ENCODE data around the gene ACKR1. TPM values are rescaled to one million over a fixed set of nuclear protein-coding genes. Genes with fewer than 3 reads are reported as not detected.

The ACKR1 gene
- total RNA-seq, 4 donors from 2014 or later = 5.4 to 51.2 (median 21.5) TPM

- Histone ChIP-seq H3K4me1 (no peaks in the 10 kb centered on the region), H3K36me3 (no peaks in the 10 kb centered on the region), H3K9me3 (no peaks in the 10 kb centered on the region), H3K27ac (no peak overlapping the region), H3K27me3 (no peaks in the 10 kb centered on the region), H3K4me3 (no peak overlapping the region)
- TF ChIP-seq POLR2A (IDR thresholded peaks at IDR 0.05) = no peak
- TF ChIP-seq, protein P1, sequence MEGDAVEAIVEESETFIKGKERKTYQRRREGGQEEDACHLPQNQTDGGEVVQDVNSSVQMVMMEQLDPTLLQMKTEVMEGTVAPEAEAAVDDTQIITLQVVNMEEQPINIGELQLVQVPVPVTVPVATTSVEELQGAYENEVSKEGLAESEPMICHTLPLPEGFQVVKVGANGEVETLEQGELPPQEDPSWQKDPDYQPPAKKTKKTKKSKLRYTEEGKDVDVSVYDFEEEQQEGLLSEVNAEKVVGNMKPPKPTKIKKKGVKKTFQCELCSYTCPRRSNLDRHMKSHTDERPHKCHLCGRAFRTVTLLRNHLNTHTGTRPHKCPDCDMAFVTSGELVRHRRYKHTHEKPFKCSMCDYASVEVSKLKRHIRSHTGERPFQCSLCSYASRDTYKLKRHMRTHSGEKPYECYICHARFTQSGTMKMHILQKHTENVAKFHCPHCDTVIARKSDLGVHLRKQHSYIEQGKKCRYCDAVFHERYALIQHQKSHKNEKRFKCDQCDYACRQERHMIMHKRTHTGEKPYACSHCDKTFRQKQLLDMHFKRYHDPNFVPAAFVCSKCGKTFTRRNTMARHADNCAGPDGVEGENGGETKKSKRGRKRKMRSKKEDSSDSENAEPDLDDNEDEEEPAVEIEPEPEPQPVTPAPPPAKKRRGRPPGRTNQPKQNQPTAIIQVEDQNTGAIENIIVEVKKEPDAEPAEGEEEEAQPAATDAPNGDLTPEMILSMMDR (IDR thresholded peaks at IDR 0.05) = no peak
- DNase-seq = no peak
These were observed 24.2 kb upstream of the ACKR1 start for GRCh38 chr1:159180516-159180915.

DNA sequence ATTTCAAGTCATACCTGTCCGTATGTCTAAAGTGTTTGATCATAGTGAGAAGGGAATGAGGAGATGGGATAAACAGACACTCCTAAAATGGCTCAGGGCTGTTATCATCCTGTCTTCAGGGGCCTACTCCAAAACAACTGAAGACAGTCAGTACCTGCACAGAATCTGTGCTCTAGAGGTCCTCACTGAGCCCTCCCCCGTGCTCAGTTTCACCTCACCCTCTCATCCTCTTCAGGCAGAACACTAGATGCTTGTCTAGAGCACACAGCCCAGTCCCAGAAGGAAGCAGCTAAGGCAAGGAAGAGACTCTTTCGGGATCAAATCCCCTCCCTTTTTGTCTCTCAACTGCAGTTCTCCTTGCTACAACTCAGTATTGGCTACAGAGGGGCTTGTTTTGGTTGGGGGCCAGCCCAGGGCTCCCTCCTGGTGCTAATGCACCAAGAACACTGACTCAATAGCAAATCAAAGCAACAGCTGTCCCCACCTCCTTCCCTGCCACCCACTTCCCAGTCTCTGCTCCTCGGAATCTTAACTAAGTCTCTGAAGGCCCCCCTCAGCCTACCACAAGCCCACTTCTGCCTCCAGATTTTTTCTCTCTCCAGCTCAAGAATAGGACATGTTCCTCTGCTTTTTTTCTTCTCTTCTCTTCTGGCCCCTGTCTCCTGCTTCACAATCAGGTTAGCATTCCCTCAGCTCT is 23.2 kb upstream of the ACKR1 start:
- Histone ChIP-seq H3K9me3 (no peaks in the 10 kb centered on the region), H3K4me1 (no peaks in the 10 kb centered on the region), H3K27ac (no peak overlapping the region), H3K36me3 (no peaks in the 10 kb centered on the region), H3K27me3 (no peaks in the 10 kb centered on the region), H3K4me3 (no peak overlapping the region)
- TF ChIP-seq POLR2A (IDR thresholded peaks at IDR 0.05) = no peak
- TF ChIP-seq, protein P1 (IDR thresholded peaks at IDR 0.05) = no peak
- no peak for DNase-seq

DNA sequence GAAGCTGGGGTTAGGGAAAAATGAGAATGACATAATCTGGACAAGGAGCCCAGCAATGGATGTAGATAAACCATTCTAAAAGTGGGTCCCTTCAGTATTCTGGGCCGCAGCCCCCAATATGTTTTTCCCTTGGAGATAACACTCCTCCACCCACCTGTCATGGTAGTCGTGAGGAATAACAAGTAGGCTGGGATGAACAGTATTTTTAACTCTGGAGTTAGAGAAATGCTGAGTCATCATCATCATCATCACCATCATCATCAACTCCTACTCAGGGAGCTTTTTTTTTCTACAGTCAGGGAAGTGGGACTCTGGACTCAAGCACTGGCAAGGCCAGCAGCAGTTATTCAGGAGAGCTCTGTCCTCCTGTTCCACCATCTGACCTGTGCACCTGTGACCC is 20.5 kb upstream of the ACKR1 start:
- TF ChIP-seq POLR2A (IDR thresholded peaks at IDR 0.05) = no peak
- TF ChIP-seq, protein P1 (IDR thresholded peaks at IDR 0.05) = no peak
- Histone ChIP-seq H3K9me3 (no peaks in the 10 kb centered on the region), H3K27ac (no peak overlapping the region), H3K36me3 (no peaks in the 10 kb centered on the region), H3K27me3 (no peaks in the 10 kb centered on the region), H3K4me1 (no peaks in the 10 kb centered on the region), H3K4me3 (no peak overlapping the region)
- no peak for DNase-seq

GRCh38 chr1:159185121-159185520 is 19.6 kb upstream of the ACKR1 start:
- H3K27ac ChIP-seq = no peak overlapping the region
- no peaks in the 10 kb centered on the region for H3K4me1 ChIP-seq
- H3K4me3 ChIP-seq = no peak overlapping the region
- no peaks in the 10 kb centered on the region for H3K9me3 ChIP-seq
- DNase-seq = no peak
- H3K36me3 ChIP-seq = no peaks in the 10 kb centered on the region
- TF ChIP-seq, protein P1 (IDR thresholded peaks at IDR 0.05) = no peak
- TF ChIP-seq POLR2A (IDR thresholded peaks at IDR 0.05) = no peak
- no peaks in the 10 kb centered on the region for H3K27me3 ChIP-seq

DNA sequence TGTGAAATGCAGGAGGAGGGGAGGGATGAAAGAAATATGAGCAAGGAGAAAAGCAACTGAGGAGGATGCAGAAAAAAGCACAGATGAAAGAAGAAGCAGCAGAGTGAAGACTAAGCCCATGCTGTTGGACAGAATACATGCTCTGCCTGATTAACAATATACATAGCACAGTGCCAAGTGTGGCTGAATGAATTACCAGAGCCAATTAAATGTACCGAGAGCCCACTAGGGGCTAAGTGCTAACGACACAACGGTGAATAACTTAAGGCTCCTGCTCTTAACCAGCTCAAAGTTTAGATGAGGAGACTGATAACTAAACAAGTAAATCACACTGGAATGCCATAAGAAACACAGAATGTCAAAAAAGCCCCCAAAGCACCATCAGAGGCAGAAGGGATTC is 17.6 kb upstream of the ACKR1 start:
- H3K27me3 ChIP-seq = no peaks in the 10 kb centered on the region
- TF ChIP-seq, protein P1 (IDR thresholded peaks at IDR 0.05) = no peak
- TF ChIP-seq POLR2A (IDR thresholded peaks at IDR 0.05) = no peak
- H3K4me3 ChIP-seq = no peak overlapping the region
- H3K36me3 ChIP-seq = no peaks in the 10 kb centered on the region
- no peak overlapping the region for H3K27ac ChIP-seq
- no peak for DNase-seq
- no peaks in the 10 kb centered on the region for H3K9me3 ChIP-seq
- H3K4me1 ChIP-seq = no peaks in the 10 kb centered on the region
